Measurements from ENCODE around the gene MGAT1.

DNA sequence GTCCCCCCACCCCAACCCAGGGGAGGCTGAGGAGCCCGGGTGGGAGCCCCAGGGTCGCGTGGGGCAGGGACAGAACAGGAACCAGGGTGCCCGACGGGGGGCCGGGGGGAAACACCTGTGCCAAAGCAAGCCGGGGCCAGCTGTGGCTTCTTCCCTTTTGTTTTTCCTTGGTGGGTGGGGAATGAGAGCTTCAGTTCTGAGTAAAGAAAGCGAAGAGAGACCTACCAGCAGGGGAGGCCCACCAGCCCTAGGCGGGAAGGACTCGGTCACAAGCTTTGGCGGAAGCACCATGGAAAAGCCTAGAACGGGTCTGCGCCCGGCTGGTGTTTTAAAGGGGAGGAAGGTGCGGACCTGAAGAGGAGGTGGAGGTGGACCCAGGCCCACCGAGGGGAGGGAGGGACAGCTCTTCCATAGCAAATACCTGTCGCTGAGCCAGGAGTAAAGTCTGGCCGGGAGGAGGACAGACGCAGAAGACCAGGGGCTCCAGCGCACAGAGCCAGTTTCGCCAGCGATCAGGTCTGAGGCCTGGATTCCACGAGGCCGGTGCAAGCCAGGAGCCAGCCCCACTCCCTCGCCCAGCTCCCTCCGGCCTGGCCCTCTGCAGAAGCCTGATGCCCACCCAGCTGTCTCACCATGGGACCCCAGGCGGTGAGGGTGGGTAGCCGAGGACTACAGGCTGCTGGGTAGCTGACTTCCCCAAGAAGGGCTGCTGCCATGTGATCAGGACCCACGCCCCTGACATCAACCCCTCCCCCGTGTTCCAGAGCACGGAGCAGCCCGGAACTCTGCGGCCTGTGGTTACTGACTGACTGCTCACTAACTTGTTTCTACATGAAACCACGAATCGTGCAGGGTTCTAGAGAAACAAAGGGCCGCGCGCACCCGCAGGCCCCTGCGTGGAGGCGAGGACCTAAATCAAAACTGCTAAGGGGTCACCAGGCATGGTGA is 849 bp upstream of the MGAT1 start:
- TF ChIP-seq EZH2 (IDR thresholded peaks at IDR 0.05; ENCODE audit: insufficient read depth, poor library complexity, severe bottlenecking): no peak
- TF ChIP-seq EZH2phosphoT487 (IDR thresholded peaks at IDR 0.05; ENCODE audit: insufficient read depth, low read depth): no peak

Data from GM23248 (cell line).